MG63 (cell line): ENCODE results near the gene C2CD2L. TPM values are rescaled to one million over a fixed set of nuclear protein-coding genes. Genes with fewer than 3 reads are reported as not detected.
"Not testable (repeated sequence)": the region's sequence is repeated elsewhere in the genome, so short reads cannot be mapped to it uniquely, and the experiment has no call there.

Experiments used
- DNase-seq: peaks from one replicate; pipeline ENCODE4 v3.0.0-alpha.2; 2020
- H3K27me3 ChIP-seq: fragments of 250-450 bp; sonication (Bioruptor Pico); 2 replicates; pipeline ENCODE4 v1.5.1; 2020; ENCODE audit warnings: mild to moderate bottlenecking, moderate library complexity
- H3K36me3 ChIP-seq: fragments of 250-450 bp; sonication (Bioruptor Pico); 2 replicates; pipeline ENCODE4 v1.5.1; 2020; ENCODE audit warnings: mild to moderate bottlenecking, moderate library complexity
- H3K4me3 ChIP-seq: fragments of 250-450 bp; sonication (Bioruptor Pico); 2 replicates; pipeline ENCODE4 v1.5.1; 2020; ENCODE audit warnings: mild to moderate bottlenecking, moderate library complexity
- H3K9me3 ChIP-seq: fragments of 250-450 bp; sonication (Bioruptor Pico); 2 replicates; pipeline ENCODE4 v1.5.1; 2020; ENCODE audit warnings: mild to moderate bottlenecking, moderate library complexity
- total RNA-seq: library from RNA; depleted of rRNA; stranded (reverse); fragments of >200 nt; shearing (Covaris generic); gene quantifications from 2 replicates; pipeline ENCODE4 v1.2.3, GENCODE V29; 2014; ENCODE audit warnings: low replicate concordance; rRNA removed

Gene C2CD2L
- total RNA-seq, 1 experiment from 2014 or later: 5.1 TPM

DNA sequence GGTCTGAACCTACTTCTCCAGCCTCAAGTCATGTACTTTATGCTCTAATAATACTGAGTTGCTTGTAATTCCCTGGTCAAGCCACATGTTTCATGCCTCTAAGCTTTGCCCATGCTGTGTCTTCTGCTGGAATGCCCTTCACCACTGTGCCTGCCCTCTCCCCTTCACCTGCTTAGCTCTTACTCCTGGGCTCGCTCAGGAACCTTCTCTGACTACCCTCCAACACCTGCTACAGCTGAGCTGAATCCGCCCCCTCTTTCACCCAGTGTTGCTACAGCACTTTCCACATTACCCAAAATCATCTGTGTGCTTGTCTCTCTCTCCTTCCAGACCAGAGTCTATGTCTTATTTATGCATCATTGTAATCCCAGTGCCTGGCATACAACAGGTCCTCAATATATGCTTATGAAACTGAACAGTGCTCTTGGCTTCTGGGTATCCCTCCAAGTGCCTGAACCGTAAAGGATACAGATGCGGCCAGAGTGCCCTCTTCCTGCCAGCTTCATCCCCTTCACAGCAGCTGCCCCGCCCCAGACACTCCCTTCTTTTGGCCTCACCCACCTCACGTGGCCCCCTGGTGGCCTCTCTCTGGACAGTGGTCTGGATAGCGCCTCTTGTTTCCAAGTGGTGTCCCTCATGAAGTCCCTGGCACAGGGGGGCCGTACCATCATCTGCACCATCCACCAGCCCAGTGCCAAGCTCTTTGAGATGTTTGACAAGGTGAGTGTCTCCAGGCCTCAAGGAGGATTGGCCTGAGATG is 48.8 kb downstream of the C2CD2L start:
- H3K9me3 ChIP-seq: no peaks in the 10 kb centered on the region
- H3K27me3 ChIP-seq: no peaks in the 10 kb centered on the region
- DNase-seq: peak; percentile 43
- no peaks in the 10 kb centered on the region for H3K36me3 ChIP-seq
- H3K4me3 ChIP-seq: no peak overlapping the region

DNA sequence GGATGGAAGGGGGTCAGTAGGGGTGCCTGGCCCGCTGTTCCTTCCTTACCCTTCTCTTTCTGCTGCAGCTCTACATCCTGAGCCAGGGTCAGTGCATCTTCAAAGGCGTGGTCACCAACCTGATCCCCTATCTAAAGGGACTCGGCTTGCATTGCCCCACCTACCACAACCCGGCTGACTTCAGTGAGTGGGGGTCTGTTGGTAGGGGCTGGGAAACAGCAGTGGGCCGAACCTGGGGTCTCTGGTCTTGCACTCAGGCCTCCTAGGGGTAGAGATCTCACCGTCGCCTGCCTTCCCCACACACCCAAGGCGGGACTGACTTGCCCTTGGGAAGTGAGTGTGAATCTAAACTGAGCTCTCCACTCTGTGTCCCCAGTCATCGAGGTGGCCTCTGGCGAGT is 49.4 kb downstream of the C2CD2L start:
- DNase-seq: no peak
- Histone ChIP-seq H3K36me3 (no peaks in the 10 kb centered on the region), H3K9me3 (no peaks in the 10 kb centered on the region), H3K27me3 (no peaks in the 10 kb centered on the region), H3K4me3 (no peak overlapping the region)

DNA sequence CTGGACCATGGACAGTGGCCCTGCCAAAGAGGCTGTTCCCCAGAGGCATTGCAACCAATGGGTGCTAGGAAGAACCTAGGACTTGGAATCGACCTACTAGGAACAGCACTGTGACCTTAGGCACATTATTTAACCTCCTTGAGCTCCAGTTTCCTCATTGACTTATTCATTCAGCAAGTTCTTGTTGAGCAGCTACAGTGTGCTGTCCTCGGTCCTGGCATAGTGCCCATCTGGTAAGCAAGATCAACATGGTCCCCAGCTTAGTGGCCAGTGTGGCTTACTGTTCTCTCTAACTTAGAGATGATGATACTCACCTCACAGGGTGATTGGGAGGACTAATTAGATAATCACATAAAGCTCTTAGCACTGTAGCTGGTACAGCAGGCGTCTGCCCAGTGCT is 49.9 kb downstream of the C2CD2L start:
- Histone ChIP-seq H3K27me3 (no peaks in the 10 kb centered on the region), H3K4me3 (no peak overlapping the region), H3K36me3 (no peaks in the 10 kb centered on the region)

DNA sequence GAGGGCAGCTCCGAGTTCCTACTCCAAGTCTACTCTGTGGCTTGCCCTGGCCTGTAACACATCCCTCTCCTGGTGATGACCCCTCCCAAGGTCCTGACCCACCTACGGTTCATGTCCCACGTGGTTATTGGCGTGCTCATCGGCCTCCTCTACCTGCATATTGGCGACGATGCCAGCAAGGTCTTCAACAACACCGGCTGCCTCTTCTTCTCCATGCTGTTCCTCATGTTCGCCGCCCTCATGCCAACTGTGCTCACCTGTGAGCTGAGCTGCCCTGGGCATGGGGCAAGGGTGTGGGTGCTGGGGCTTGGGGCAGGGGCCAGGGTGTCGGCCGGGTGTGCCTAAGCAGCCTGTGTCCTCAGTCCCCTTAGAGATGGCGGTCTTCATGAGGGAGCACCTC is 51.3 kb downstream of the C2CD2L start:
- Histone ChIP-seq H3K36me3 (no peaks in the 10 kb centered on the region), H3K4me3 (no peak overlapping the region), H3K9me3 (no peaks in the 10 kb centered on the region), H3K27me3 (no peaks in the 10 kb centered on the region)
- no peak for DNase-seq

More for the DNA sequence above, 49.9 kb downstream of the C2CD2L start:
- no peak for DNase-seq
- no peaks in the 10 kb centered on the region for H3K9me3 ChIP-seq

- no peaks in the 10 kb centered on the region for H3K9me3 ChIP-seq
- DNase-seq: no peak
Observed at GRCh38 chr11:119160151-119160550, 53.0 kb downstream of the C2CD2L start.

DNA sequence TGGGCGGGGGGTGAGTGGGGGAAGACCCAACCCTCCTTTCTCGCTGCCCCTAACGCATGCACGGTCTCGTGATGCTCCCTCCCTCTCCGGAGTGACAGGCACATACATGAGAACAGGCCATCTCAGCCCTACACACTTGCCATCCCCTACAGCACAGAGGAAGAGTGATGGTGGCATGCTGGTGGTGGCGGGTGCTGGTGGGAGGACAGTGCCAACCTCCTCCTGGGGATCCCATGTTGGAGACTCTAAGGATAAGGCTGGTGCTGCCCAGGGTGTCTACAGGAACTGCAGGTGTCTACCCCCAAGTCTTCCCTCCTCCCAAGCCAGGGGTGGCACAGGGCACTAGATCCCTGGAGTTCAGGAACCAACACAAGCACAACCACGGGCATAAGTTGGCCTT is 54.7 kb downstream of the C2CD2L start:
- Histone ChIP-seq H3K9me3 (no peaks in the 10 kb centered on the region), H3K36me3 (no peaks in the 10 kb centered on the region), H3K4me3 (no peak overlapping the region), H3K27me3 (no peaks in the 10 kb centered on the region)
- no peak for DNase-seq

More at GRCh38 chr11:119160151-119160550, 53.0 kb downstream of the C2CD2L start:
- no peaks in the 10 kb centered on the region for H3K27me3 ChIP-seq
- no peaks in the 10 kb centered on the region for H3K36me3 ChIP-seq
- no peak overlapping the region for H3K4me3 ChIP-seq

GRCh38 chr11:119166368-119167076 is 59.4 kb downstream of the C2CD2L start:
- no peak overlapping the region for H3K4me3 ChIP-seq
- no peaks in the 10 kb centered on the region for H3K27me3 ChIP-seq
- no peaks in the 10 kb centered on the region for H3K9me3 ChIP-seq
- DNase-seq: peak; percentile 64
- H3K36me3 ChIP-seq: no peaks in the 10 kb centered on the region

- not testable (repeated sequence) for H3K27me3 ChIP-seq, H3K4me3 ChIP-seq, H3K9me3 ChIP-seq, DNase-seq, H3K36me3 ChIP-seq
Observed at GRCh38 chr11:119167077-119167458, 59.9 kb downstream of the C2CD2L start.

- no peaks in the 10 kb centered on the region for H3K27me3 ChIP-seq
- DNase-seq: peak; percentile 14
- H3K36me3 ChIP-seq: no peaks in the 10 kb centered on the region
- H3K4me3 ChIP-seq: peak overlapping the region; percentile 74; the same call in 1 of the 2 replicates
- H3K9me3 ChIP-seq: no peaks in the 10 kb centered on the region
Observed at GRCh38 chr11:119167933-119168332, 60.8 kb downstream of the C2CD2L start.

Other genes with a start within 250 kb of the C2CD2L start
- gene CXCR5, start 223.5 kb upstream of the C2CD2L start, total RNA-seq: not detected in 2 replicates
- gene BCL9L, start 181.4 kb upstream of the C2CD2L start, total RNA-seq: 1.8 and 2.3 TPM in 2 replicates
- not detected in 2 replicates for gene UPK2, start 151.0 kb upstream of the C2CD2L start, total RNA-seq
- gene FOXR1, start 135.6 kb upstream of the C2CD2L start, total RNA-seq: not detected in 2 replicates
- gene CENATAC, start 109.2 kb upstream of the C2CD2L start, total RNA-seq: 3.4 and 12.7 TPM in 2 replicates
- 1,989 and 2,700 TPM in 2 replicates for gene RPS25, start 89.0 kb upstream of the C2CD2L start, total RNA-seq
- gene TRAPPC4, start 88.6 kb upstream of the C2CD2L start, total RNA-seq: 54.2 and 91.6 TPM in 2 replicates
- 1.2 and 2.6 TPM in 2 replicates for gene SLC37A4, start 76.5 kb upstream of the C2CD2L start, total RNA-seq
- 137 and 228 TPM in 2 replicates for gene HYOU1, start 50.1 kb upstream of the C2CD2L start, total RNA-seq
- gene VPS11, start 39.5 kb upstream of the C2CD2L start, total RNA-seq: 9.1 and 14.2 TPM in 2 replicates
- 35.5 and 54.7 TPM in 2 replicates for gene HMBS, start 22.5 kb upstream of the C2CD2L start, total RNA-seq
- 7.9 and 18.4 TPM in 2 replicates for gene DPAGT1, start 5.5 kb upstream of the C2CD2L start, total RNA-seq
- 8.3 and 27.5 TPM in 2 replicates for gene HINFP, start 14.2 kb downstream of the C2CD2L start, total RNA-seq
- gene ABCG4, start 41.7 kb downstream of the C2CD2L start, total RNA-seq: not detected in 2 replicates
- 12.9 and 16.8 TPM in 2 replicates for gene NLRX1, start 61.4 kb downstream of the C2CD2L start, total RNA-seq
- gene NHERF4, start 78.1 kb downstream of the C2CD2L start, total RNA-seq: not detected in 2 replicates
- gene CBL, start 99.0 kb downstream of the C2CD2L start, total RNA-seq: 5.7 and 6.2 TPM in 2 replicates
- 1.8 and 13.6 TPM in 2 replicates for gene MCAM, start 209.8 kb downstream of the C2CD2L start, total RNA-seq
- 8.5 and 23.3 TPM in 2 replicates for gene RNF26, start 227.2 kb downstream of the C2CD2L start, total RNA-seq
- gene C1QTNF5, start 233.5 kb downstream of the C2CD2L start, total RNA-seq: not detected in 2 replicates
- gene MFRP, start 239.4 kb downstream of the C2CD2L start, total RNA-seq: not detected in 2 replicates